ENCODE results near the gene C1orf35.

The C1orf35 gene

GRCh38 chr1:228077565-228078330 lies 25.4 kb downstream of the C1orf35 start:
- no peak for DNase-seq

GRCh38 chr1:228076796-228077430 lies 26.2 kb downstream of the C1orf35 start:
- no peak for DNase-seq

- DNase-seq = no peak
Measured at GRCh38 chr1:228075801-228076271, 27.3 kb downstream of the C1orf35 start.

DNA sequence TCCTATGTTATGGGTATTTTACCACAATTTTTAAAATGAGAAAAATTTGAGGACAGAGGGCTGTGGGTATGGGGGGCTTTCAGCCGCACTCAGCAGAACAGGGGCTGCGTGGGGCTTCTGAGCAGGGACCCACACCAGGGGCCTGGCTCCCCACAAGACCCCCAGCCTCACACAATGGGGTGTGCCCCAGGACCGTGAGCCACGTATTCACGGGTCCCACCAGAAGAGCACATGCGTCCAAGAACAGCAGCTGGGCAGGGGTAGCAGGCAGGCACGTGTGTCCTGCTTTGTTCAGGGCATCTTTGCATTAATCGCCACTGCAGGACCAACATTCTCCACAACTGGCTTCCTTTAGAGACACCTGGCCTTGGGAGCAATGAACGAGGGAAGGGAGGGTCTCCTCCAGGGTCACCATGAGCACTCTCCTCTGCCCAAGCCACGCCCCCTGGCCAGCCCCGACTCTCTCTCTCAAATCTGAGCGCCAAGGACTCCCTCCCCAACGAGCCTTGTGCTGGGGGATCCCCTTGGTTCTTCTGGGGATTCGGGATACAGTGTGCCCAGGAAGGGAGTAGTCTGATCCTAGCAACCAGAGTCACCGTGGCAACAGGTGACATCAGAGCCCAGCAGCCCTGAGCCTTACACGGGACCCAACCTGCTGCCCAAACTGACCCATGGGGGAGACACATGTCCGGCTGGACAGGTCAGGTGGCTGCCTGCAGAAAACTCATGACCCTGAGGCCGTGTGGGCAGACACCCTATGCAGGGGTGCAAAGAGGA lies 28.0 kb downstream of the C1orf35 start:
- DNase-seq = no peak

- no peak for DNase-seq
Measured at GRCh38 chr1:228073857-228074545, 29.1 kb downstream of the C1orf35 start.

- no peak for DNase-seq
Measured at GRCh38 chr1:228073061-228073856, 29.9 kb downstream of the C1orf35 start.

DNA sequence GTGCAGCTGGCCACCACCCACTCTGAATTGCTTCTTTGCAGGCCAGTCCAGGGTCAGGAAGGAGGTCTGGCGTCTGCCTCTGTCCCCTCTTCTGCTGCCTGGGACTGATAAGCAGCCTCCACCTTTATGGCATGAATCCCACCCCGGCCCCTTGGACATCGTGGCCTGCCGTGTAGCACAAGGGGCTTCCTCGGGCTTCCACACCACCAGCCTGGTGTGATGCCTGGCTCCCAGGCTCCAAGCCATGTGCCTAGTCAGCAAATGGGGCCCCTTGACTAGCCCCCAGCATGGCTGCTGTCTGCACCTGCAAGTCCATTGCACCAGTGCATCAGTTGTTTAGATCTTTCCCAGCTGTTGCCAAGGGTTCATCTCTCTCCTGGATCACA lies 30.5 kb downstream of the C1orf35 start:
- DNase-seq = no peak

DNA sequence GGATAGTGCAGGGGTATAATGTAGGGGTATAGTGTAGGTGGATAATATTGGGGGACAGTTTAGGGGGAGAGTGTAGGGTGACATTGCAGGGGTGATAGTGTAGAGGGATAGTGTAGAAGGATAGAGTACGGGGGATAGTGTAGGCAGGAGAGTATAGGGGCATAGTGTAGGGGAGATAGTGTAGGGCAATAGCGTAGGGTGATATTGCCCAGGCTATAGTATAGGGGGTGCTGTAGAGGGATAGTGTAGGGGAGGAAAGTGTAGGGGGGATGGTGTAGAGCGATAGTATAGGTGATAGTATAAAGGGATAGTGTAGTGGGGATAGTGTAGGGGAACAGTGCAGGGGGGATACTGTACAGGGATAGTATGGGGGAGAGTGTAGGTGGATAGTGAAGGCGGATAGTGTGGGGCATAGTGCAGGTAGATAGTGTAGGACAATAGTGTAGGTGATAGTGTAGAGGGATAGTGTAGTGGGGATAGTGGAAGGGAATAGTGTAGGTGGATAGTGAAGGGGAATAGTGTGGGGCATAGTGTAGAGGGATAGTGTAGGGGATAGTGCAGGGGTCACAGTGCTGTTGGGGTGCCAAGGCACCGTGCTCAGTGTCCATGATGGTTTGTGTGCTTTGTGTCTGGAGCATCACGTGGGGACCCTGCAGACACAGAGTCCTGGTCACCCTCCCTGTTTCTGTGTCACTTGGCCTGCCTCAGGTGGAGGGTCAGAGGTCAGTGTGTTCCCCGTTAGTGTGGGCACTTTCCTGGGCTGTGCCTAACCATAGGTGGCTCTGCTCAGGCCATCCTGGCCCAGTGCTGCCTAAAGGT lies 31.1 kb downstream of the C1orf35 start:
- DNase-seq = no peak

DNA sequence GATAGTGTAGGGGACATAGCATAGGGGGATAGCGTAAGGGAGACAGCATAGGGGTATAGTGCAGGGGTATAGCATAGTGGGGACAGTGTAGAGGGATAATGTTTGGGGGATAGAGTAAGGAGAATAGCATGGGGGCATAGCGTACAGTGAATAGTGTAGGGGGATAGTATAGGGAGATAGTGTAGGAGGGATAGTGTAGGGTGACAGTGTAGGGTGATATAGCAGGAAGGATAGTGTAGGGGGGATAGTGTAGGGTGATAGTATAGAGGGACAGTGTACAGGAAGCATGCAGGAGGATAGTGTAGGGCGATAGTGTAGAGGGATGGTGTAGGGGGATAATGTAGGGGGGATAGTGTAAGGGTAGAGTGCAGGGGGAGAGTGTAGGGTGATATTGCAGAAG lies 32.3 kb downstream of the C1orf35 start:
- DNase-seq = no peak

DNA sequence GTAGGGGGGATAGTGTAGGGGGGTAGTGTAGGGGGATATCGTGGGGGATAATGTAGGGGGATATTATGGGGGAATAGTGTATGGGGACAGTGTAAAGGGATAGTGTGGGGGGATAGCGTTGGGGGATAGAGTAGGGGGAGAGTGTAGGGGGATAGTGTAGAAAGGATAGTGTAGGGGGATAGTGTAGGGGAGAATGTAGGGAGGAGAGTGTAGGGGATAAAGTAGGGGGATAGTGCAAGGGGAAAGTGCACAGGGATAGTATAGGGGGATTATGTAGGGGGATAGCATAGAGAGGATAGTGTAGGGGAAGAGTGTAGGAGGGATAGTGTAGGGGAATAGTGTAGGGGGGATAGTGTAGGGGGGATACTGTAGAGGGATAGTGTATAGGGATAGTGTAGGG lies 33.0 kb downstream of the C1orf35 start:
- DNase-seq = no peak

GRCh38 chr1:228068359-228068758 lies 34.8 kb downstream of the C1orf35 start:
- no peak for DNase-seq

DNA sequence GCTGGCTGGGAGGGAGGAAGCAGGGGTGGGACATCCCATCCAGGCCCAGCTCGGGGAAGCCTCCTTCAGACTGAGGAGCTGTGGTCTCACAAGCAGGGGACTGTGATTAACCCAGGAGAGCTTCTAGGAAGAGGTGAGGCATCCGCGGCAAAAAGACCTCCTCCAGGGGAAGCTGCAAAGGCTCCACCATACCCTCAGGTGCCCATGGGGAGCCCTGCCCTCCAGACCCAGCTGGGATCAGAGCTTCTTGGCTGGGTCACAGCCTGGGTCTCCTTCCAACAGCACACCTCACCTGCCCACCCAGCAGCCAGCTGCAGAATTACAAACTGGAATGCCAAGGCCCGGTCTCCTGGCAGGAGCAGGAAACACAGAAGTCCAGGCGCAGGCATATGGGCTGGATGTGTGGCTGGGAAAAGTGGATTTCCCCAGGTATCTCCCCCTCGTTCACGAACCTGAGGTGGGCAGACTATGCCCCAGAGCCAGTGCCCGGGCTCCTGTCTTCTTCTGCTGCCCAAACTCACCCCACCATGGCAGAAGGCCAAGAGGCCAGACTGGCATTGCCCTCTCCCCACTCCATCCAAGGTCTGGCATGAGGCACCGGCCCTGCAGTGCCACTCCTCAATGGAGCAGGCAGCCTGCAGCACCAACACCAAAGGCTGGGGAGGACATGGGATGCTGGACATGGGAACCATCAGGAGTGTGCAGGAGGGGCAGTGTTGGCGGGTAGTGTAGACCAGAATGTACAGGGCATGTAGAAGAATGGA lies 36.1 kb downstream of the C1orf35 start:
- DNase-seq = no peak

DNA sequence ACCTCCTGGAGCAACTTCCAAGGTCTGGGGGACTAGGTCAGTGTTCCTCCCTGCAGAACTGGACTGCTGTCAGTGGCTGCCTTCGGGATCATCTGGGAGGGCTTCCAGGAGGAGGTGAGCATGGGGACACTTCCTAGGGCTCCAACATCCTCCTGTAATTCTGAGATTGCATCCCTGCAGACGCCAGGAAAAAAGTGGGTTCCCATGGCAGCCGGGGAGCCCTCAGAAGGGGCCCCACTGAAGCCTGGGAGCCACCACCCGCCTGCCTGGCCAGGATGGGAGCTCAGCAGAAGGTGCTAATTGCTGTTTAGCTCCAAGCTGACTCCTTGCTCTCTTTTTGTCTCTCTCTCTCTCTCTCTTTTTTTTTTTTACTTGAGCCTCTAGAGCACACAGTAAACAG lies 36.7 kb downstream of the C1orf35 start:
- no peak for DNase-seq

- DNase-seq = no peak
Measured at GRCh38 chr1:228065543-228066347, 37.4 kb downstream of the C1orf35 start.

GRCh38 chr1:228064741-228065542 lies 38.2 kb downstream of the C1orf35 start:
- DNase-seq = no peak

DNA sequence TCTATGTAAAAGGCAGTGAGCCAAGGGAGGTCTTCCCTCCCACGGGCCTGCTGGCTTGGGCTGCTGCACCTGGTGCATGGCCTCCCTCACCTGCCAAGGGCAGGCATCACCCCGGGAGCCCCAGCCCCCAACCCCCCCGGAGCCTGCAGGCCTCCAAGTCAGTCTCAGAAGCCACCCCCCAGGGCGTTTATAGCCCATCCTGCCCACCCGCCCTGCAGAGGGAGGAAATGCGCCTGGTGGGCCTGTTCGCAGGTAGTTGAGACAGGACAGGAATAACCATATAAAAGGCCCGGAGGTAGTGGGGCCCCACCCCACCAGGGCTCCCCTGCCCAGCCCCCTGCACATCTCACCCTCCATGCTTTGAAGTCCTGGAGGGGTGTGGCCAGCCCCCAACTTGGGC lies 38.8 kb downstream of the C1orf35 start:
- DNase-seq = no peak

GRCh38 chr1:228063251-228064191 lies 39.6 kb downstream of the C1orf35 start:
- DNase-seq = no peak

DNA sequence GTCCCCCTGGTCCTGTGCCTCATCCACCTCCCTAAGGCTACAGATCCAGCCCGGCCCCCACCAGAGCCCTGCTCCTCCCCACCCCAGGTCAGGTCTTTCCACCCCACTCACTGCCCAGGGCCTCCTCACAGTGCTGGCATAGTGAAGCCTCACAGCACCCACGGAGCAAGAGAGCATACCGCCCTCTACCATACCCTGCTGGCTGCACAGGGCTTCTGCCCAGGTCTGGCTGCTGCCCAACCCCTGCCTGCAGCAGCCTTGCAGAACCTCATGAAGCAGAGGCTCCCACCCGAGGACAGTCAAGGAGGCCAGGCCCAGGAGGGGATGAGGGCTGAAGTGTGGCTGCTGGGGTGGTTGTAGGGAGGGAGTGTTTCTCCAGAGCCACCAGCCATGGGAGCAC lies 40.3 kb downstream of the C1orf35 start:
- DNase-seq = no peak
